ENCODE results near the gene DNM2. TPM values are rescaled to one million over a fixed set of nuclear protein-coding genes. Genes with fewer than 3 reads are reported as not detected.

Gene DNM2
- total and polyA plus RNA-seq, 2 of the 13 experiments (the other 11 are each of a cell fraction or from before 2014, with no cell fraction given): 41.7 to 59.8 TPM

DNA sequence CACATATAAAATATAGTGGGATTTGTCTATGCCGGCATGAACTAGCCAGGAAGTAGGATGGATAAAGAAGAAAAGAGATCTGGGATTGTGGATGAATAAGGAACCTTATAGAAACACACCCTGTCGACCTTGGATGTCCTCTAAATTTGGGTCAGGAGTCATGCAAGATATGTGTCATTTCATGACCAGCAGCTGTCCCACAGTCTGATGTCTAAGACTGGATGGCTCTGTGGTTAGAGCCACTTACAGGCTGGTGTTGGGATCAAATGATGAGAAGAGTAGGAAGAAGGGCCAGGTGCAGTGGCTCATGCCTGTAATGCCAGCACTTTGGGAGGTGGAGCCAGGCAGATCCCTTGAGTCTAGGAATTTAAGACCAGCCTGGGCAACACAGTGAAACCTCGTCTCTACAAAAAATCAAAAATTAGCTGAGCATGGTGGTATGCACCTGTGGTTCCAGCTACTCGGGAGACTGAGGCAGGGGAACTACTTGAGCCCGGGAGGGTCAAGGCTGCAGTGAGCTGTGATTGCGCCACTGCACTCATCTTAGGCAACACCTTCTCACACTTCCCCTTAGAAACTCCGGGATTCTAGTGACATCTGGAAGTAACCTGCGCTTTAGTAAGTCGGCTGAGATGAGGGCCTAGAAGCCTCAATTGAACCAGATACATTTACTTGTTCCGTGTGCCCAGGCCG is 87.3 kb downstream of the DNM2 start:
- H3K4me2 ChIP-seq (ENCODE audit: low read depth, low read length): no peak overlapping the region
- POLR2A ChIA-PET: no interaction called here
- H3K9ac ChIP-seq (ENCODE audit: insufficient read depth, low read depth, low read length): no peak overlapping the region
- in situ Hi-C loops (cut with HindIII; ENCODE audit: extremely low pct_ligation_motif_present, low pct_unique_long_range_greater_than_20kb) (no loop called here), intact Hi-C loops (cut with micrococcal nuclease; ENCODE audit: unreplicated experiment) (no loop called here)
- H3K36me3 ChIP-seq (replicated peaks in 1 of 2; ENCODE audit: control insufficient read depth in 1 of 2, insufficient read depth in 2 of 2, low read length in 2 of 2): peaks cover 22 to 64% of the 10 kb centered on the region in 2 experiments; a peak in 4 of 5 replicates
- DNase-seq (ENCODE audit: low spot score): no peak
- no peak overlapping the region for H2AFZ ChIP-seq (ENCODE audit: low read length)
- no peaks in the 10 kb centered on the region for H3K4me1 ChIP-seq (ENCODE audit: insufficient read depth, low read length)
- no peaks in the 10 kb centered on the region for H3K79me2 ChIP-seq (ENCODE audit: insufficient read depth, low read length)
- WGBS (ENCODE audit: low lambda C conversion rate): 94% methylated on average over 11 of the region's 11 CpGs
- no TSS peak for BruUV-seq (replicated peaks)
- H3K27me3 ChIP-seq (ENCODE audit: control insufficient read depth in 1 of 2, insufficient read depth in 2 of 2, low read length in 2 of 2): no peaks in the 10 kb centered on the region
- CTCF ChIA-PET (ENCODE audit: low intra/inter-chr PET ratio, low total read pairs): no interaction called here
- H4K20me1 ChIP-seq (ENCODE audit: insufficient read depth, low read length): no peaks in the 10 kb centered on the region
- no peaks in the 10 kb centered on the region for H3K9me3 ChIP-seq (ENCODE audit: low read length)
- no peak for ATAC-seq
- no peak for FAIRE-seq
- TF ChIP-seq CHCHD3 (CRISPR knock-in tag; IDR thresholded peaks at IDR 0.05) (no peak), GPBP1L1 (CRISPR knock-in tag; IDR thresholded peaks at IDR 0.05) (no peak), CEBPG (CRISPR knock-in tag; IDR thresholded peaks at IDR 0.05) (no peak), ETS1 (CRISPR knock-in tag; IDR thresholded peaks at IDR 0.05) (no peak), HDAC1 (CRISPR knock-in tag; IDR thresholded peaks at IDR 0.05) (no peak), RFXANK (CRISPR knock-in tag; IDR thresholded peaks at IDR 0.05) (no peak), ZMAT5 (CRISPR knock-in tag; IDR thresholded peaks at IDR 0.05; ENCODE audit: borderline replicate concordance, low read depth) (no peak), ZNF879 (CRISPR knock-in tag; IDR thresholded peaks at IDR 0.05) (no peak), ZNF282 (IDR thresholded peaks at IDR 0.05; ENCODE audit: partially characterized antibody) (no peak), ETV5 (CRISPR knock-in tag; IDR thresholded peaks at IDR 0.05; ENCODE audit: borderline replicate concordance) (no peak), KDM5A (IDR thresholded peaks at IDR 0.05; ENCODE audit: borderline replicate concordance, low read length) (no peak)
- TF ChIP-seq, protein P1, sequence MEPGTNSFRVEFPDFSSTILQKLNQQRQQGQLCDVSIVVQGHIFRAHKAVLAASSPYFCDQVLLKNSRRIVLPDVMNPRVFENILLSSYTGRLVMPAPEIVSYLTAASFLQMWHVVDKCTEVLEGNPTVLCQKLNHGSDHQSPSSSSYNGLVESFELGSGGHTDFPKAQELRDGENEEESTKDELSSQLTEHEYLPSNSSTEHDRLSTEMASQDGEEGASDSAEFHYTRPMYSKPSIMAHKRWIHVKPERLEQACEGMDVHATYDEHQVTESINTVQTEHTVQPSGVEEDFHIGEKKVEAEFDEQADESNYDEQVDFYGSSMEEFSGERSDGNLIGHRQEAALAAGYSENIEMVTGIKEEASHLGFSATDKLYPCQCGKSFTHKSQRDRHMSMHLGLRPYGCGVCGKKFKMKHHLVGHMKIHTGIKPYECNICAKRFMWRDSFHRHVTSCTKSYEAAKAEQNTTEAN (CRISPR knock-in tag; conservative IDR thresholded peaks at IDR 0.05): no peak
- H3K27ac ChIP-seq (ENCODE audit: extremely low read length, insufficient read depth, low read length): no peak overlapping the region
- no peak overlapping the region for H3K4me3 ChIP-seq (replicated peaks in 1 of 3; ENCODE audit: insufficient read depth in 1 of 3, low read depth in 2 of 3, low read length in 3 of 3)

Data from HepG2 (cell line).